ENCODE data around the gene PLOD2.
A peak's percentile ranks its signal among the peaks of the same experiment; 100 is the strongest.

PLOD2 gene

DNA sequence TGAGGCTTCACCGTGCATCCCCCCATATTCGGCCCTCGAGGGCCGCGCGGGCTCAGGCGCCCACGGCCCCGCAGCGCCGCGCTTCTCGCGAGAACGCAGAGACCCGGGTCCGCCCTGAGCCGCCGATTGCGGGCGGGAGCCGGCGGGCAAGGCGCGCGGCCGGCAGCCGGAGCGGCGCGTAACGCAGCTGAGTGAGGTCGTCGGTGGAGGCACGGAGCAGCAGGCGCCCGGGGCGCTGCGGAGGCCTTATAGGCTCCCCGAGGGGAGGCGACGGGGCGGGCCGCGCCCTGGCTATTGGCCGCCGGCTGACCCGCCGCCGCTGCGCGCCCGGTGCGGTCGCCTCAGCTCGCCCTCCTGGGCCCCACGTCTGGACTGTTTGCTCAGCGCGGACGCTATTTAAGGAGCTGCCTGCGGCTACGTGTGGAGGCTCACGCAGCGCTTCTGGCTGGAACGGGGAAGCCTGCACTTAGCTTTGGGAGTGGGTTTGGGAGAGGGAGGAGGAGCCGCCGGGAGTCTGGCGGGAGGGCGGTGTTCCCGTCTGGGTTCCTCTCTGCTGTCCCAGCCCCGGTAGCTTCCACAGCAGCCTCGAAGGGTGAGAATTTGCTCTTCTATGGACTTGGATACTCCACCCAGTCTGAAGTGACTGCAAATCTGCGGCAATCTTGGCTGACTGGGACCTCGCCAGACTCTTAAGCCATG is at the start of gene PLOD2:
Gene PLOD2, minus strand, starts transcription at position 221 of the 699 bp plus-strand sequence. Its CDS starts 195 bp downstream, at position 26.
- DNase-seq (ENCODE audit: low spot score), result peak; percentile 90

DNA sequence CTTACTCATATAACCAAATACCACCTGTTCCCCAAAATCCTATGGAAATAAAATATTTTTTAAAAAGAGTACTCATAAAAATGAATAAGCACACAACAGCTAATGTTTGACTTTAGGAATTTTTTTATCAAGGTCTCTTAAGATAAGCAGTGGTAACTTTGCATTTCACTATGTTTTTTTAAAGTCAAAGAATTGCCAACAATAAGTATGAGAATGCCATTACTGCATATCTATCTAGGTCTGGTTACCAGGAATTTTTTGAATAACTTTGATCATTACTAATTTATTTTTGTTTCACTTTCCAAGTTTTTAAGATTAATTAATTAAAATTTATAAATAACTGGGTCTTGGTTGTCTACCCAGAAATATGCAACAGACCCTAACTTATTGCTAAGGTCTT is 48.4 kb upstream of the PLOD2 start:
- DNase-seq (ENCODE audit: low spot score), result no peak

DNA sequence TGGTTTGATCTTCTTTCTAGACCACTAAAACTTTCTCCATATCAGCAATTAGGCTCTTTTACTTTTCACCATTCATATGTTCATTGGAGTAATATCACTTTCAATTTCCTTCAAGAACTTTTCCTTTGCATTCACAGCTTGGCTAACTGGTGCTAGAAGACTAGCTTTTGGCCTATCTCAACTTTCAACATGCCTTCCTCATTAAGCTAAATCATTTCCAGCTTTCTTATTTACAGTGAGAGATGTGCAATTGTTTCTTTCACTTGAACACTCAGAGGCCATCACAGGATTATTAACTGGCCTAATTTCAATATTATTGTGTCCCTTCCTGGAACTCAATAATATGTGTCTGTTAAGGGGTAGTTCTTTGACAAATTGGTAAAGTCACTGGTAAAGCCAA is 42.8 kb upstream of the PLOD2 start:
- DNase-seq (ENCODE audit: low spot score), result no peak

DNA sequence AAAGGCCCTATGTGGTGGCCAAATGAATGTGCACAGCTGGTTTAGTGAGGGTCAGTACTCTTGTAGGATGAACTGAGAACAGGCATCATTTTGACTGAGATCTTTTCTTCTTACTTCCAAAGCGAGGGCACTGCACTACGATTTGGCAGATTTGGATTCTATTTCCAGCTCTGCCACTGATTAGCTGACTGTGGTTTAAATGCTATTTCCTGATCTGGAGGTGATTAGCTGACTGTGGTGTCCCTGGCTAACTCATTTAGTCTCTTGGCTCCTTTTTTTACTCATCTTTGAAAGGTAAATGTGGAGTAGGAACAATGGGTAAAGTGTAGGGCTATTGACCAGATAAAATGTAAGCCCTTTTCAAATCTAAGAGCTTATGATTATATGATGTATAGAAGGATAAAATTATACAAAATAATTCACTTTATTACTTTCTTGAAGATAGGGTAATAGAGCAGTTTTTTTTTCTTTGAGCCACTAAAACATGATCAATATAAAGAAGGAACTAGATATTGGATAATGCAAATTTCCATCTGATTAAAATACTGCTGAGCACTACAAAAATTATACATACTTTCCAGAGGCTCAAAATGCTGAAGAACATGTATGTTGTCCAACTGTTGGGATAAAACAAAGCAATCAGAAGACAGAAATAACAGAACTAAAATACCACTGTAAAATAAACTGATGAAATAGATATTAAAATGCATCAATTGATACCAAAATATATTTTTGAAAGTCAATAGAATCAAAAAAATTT is 39.7 kb upstream of the PLOD2 start:
- peak; percentile 31 for DNase-seq (ENCODE audit: low spot score)

DNA sequence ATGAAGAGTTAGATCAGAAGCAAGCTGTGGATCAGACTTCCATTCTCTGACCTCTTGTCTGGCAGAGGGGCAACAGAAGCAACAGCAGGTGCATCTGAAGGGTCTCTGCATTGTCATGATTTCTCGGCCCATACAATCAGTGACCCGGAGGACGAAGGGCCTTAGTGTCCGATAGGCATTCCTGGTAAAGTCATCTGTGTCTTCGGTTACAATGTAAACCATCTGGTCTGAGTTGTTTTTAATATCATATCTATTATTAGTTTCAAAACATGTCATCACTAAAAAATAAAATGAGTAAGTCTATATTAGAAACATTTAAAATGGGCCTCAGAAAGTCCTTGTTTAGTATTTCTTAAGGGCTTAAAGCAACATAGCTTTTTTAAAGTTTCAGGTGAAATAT is 38.8 kb upstream of the PLOD2 start:
- no peak for DNase-seq (ENCODE audit: low spot score)

DNA sequence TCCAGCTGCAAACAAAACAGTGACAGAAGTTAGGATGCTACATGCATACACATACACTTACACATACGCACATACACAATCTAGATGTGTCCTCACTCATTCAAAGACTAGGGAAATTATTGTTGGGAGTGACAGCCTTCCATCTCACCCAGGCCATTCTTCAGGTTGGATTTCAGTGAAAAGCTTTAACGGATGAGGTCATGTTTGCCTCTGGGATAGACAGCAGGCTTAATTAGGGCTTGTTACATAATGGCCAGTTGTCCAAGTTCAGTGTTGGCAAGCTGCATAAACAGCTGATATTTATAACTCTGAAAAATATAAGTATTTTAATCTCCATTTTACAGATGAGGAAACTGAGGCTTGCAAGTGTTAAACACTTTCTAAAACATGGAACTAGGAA is 35.8 kb upstream of the PLOD2 start:
- no peak for DNase-seq (ENCODE audit: low spot score)

DNA sequence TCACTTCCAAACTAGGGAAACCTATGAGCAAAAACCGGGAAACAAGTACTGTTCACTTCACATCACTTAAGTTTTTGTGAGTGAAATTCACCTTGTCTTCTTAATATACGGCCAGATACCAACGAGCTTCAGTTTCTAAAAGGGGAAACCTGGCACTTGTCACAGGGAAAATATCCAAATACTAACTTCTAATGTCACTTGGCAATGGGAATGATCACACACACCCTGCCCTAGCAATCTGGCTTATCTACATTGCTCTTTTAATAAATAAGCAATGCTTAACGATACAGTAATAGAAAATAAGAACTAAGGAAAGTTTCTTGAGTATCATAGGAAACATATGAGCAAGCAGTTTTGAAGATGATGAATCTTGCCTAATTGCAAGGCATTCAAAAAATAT is 34.6 kb upstream of the PLOD2 start:
- DNase-seq (ENCODE audit: low spot score), result no peak

DNA sequence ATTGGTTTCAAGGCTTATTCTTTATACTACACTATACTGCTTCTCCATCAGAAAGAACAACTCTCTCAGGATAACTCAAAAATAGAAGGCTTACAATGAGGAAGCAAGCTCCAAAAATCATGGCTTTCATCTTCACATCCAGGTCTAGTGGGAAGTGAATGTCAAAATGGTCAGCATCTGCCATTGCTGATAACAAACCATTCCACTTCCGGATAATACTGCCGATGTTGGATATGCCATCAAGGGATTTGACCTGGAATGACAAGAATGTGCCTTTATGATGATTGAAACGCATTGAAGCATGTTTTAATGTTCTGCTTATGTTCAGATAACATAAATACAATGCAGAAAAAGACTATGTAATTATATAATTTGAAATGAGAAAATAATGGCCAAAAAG is 34.0 kb upstream of the PLOD2 start:
- no peak for DNase-seq (ENCODE audit: low spot score)

DNA sequence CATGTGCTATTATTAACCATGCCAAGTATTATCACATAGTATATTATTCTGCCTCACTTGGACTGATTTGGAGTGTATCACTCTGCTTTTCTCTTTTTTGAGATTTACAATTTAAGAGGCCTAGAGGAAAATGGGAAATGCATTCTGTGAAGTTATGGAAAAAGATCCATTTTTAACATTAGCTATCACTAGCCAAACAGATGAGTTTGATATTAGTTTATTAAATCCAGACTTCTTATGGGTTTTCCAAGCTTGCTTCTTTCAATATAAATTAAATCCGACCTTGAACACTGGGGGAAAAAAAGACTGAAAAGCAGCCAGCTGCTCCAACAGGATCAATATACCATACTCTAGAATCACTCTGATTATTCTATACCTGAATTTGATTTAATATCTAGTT is 30.1 kb upstream of the PLOD2 start:
- DNase-seq (ENCODE audit: low spot score), result no peak

DNA sequence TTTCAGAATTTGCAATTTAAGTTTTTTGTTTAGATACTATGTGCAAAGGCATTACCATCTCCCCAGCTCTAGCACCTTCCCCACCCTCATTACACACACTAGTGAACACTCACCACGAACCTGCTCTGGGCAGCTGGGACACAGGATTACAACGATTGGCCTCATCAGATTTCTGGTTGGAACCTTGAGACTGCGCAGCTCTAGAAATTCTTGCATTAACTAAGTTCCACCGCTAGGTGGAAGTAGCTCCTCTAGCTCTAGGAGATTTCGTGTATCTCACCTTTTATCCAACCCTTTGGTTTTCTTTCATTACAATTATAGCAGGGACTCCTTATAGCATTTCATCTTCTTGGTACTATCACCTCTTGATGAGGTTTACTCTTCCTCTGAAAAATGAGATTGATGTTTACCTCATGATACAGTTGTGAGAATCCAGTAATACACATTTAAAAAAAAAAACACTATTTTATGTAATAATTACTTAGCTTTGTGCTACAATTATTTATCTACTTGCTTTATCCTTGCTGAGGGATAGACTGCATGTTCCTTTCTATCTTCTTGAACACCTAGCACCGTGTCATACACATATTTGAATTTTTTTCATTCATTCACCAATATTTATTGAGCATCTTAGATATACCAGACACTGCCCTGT is 28.7 kb upstream of the PLOD2 start:
- DNase-seq (ENCODE audit: low spot score), result peak; percentile 68

DNA sequence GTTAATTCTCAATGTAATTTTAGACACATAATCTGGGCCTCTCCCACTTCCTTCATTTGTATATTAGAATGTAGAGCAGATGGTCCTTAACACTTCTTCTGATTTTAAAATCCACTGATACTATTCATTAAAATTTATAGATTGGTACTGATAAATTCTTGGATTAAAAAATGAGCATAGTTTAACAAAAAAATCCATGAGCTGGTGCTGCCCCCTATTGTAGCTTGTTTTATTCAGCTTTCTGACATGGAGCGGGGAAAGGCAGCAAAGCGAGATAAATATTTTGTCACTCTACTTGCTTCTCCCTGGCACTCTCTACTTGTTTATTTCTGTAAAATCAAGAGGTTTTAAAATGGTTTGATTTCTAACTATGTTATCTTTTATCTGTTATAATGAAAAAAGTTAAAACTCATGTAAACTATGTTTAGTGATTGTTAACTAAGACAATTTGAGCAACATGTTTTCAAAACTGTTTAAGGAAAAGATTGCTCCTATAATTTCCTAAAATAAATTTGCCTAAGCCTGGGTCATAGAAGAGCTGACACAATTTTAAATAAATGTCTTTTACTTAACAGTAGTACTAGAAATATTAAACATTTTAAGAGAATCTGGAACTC is 26.5 kb upstream of the PLOD2 start:
- DNase-seq (ENCODE audit: low spot score), result peak; percentile 33

DNA sequence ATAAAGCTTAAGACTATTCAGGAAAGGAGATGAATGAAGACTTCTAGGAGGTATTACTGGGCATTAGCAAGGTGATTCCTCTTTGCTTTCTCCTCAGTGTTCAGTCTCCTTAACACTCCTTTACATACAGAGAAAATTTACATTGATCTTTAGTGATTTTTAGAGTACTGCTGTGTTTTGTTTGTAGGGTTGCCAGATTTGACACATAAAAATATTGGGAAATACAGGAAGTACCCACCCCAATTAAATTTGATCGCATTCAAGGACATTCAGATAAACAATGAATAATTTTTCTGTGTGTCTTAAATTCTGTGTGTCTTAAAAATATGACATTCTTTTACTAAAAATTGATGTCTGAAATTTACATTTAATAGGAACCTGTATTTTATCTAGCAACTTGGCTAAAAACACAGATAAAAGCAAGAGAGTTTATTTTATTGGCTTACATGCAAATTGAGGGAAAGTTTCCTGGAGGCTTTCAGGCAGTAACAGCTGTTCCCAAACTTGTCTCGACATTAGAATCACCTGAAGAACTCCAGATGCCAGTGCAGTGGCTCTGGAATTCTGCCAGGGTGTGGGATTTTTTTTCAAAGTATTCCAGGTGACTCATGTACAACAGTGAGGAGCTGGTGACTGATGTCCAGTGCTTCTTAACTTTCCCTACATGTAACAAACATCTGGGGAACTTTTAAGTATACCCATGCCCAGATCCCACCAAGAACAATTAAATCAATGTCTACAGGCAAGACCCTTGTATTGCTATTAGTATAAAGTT is 23.4 kb upstream of the PLOD2 start:
- DNase-seq (ENCODE audit: low spot score), result no peak

DNA sequence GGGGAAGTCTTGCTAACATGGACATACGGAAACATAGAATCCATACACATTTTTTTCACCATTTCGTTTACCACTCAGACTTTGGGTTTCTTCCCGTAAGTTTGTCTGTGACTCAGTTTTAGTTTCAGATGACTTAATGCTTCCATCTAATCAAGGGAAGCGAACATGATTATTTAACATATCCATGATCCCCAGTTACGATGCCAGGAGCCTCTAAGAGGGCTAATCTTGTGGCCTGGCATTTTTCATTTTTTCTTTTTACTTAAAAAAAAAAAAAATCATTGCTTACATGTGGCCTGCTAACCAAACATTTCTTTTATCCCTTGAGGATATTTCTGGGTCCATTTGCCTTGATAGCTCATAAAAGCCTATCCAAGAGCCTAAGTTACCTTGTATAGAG is 20.2 kb upstream of the PLOD2 start:
- DNase-seq (ENCODE audit: low spot score), result no peak

DNA sequence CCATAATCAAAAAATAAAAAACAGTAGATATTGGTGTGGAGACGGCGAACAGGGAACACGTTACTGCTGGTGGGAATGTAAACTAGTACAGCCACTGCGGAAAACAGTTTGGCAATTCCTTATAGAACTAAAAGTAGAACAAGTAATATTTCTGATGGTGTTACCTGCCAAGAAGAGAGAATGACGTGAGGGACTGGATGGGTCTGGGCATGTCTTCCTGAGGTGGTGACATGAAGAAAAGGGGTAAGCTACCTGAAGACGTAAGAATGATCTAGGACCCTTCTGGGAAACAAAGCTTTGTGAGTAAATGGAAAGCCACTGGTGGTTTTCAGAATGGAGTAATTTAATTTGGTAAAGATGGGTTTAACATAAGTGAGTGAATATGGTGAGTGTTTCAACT is 19.4 kb upstream of the PLOD2 start:
- no peak for DNase-seq (ENCODE audit: low spot score)

DNA sequence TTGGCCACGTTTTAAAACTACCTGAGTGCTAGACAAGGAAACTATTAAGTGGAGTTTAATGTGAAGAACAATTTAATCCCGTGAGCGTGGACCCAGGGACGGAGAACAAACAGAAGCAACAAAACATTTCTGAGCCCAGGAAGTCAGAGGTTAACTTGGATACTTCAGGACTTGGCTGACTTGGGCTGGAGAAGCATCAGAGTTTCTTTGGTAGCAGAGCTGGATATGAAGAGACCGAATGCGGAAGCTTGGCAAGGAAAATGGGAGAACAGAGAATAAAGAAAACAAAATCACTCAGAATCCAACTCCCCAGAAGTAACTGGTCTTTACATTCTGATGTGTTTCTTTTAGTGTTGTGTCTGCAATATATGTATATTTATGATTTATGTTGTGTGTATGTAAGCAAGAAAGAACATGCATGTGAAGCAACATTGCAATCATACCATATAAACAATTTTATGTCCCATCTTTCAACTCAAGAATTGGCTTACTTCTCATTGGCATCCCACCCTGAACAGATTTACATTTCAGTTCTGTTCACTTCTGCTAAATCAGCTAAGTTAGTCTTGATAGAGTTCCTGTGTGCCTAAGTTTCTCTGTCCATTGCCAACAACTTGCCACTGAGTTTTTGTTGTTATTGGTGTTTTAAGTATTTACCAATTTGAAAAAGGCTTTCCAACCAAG is 17.2 kb upstream of the PLOD2 start:
- DNase-seq (ENCODE audit: low spot score), result no peak

DNA sequence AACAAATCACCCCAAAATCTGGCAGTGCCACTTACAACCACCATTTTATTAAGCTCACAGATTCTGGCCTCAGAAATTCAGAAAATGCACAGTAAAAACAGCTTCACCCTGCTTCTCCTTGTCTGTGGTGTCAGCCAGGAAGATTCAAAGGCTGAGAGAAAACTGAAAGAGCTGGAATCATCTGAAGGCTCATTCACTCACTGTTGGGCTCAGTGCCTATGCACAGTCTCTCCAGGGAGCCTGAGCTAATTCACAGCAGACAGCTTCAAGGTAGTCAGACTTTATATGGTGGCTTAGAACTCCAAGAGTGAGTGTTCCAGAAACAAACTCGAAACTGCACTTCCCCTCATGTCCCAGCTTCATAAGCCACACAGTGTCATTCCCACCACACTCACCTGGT is 16.5 kb upstream of the PLOD2 start:
- DNase-seq (ENCODE audit: low spot score), result peak; percentile 22

DNA sequence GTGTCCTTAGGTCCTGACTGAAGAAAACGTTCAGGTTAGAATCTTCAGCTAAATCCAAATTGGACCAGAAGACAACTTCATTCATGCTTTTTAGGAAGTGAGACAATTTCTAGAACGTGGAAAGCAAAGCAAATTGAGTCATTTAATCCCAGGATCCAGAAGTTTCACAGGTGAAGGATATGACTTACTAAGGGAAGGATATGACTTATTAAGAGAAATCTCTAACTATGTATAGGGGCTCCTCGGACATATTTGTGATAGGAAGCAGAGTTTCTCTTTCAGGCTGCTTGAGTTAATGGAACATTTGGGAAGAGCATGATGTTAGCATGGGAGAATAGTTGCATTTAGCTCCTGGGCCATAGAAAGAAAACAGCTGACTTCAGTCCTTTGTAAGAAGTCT is 16.1 kb upstream of the PLOD2 start:
- DNase-seq (ENCODE audit: low spot score), result no peak

DNA sequence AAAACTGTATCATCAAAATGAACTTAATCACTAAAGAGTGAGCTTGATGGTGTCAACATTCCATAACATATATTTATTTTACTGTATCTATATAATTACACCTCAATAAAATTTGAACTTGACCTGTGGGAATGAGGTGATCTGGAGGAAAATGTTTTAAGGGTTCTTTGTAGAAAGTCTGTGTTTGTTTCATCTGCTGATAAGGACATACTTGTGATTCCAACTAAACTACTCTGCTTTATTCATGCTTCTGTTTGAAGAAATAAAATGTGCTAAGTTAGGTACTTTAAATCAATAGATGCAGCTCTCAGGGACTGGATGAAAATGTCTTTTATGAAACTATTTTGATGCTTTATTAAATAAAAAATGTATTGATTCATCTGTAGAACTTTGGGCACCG is 11.6 kb upstream of the PLOD2 start:
- no peak for DNase-seq (ENCODE audit: low spot score)

DNA sequence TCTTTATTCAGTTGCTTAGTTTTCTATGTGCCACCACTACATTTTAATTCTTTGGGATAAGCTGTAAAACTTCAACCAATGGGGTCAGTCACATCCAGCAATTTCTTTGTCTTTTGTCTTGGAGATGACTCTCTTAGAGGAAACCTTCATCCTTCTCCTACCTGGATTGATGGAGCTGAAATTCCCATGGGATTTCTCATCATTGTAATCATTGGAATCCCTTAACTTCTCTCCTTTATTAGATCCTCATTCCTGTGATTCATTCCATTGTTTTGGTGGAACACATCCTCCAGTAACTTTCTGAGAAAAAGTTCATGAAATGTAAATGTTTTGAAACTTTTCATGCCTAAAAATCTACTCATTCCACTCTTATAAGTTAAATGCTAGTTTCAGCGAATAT is 9.6 kb upstream of the PLOD2 start:
- DNase-seq (ENCODE audit: low spot score), result no peak

DNA sequence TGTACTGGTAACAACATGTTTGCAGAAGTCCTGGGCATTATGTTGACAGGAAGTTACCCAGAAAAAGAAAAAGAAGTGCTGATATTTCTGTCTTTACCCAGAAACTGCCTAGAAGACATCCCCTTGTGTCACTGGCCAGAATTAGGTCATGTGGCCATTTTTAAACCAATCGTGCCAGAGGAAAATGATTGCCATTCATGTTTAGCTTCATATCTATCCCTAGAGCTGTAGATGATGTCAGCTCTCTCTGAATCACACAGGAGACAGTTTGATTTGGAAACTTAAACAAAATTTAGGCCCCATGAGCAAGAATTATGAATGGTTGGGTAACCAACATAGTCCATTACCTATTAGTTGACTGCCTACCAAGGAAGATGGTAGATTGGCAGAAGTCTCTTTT is 8.9 kb upstream of the PLOD2 start:
- DNase-seq (ENCODE audit: low spot score), result no peak

DNA sequence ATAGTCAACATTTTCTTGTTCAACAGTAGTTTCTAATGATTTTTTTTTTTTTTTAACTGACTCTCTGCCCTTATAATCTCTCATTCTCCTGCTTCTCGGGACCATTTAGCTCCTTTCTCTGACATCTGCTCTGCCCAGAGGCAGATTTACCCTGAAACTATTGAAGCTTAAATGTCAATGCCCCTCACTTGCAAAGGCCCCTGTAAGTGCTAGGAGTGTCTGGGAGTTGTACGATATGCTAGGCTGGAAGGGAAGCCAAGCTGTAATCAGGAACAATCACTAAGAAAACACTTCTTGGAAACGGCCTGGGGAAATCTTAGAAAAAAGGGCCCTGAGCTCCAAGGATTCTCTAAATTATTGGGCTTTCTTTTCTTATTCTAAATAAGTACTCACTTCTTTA is 5.8 kb upstream of the PLOD2 start:
- no peak for DNase-seq (ENCODE audit: low spot score)
